Stimulated activated CD4-positive, alpha-beta T cell treated with anti-CD3 and anti-CD28 coated beads, Interleukin-12 subunit alpha, Interleukin-12 subunit beta, amount 100 ng/mL, for 48 hours (primary cell): ENCODE data around the gene GPR68.
"Not testable (repeated sequence)": the region's sequence is repeated elsewhere in the genome, so short reads cannot be mapped to it uniquely, and the experiment has no call there.

Experiments
- DNase-seq, 3 donors: peaks; one replicate each; pipeline ENCODE4 v3.0.0-alpha.2; 2020; ENCODE audit warnings: low read depth in 2 of 3, low spot score in 1 of 3

GPR68 gene

DNA sequence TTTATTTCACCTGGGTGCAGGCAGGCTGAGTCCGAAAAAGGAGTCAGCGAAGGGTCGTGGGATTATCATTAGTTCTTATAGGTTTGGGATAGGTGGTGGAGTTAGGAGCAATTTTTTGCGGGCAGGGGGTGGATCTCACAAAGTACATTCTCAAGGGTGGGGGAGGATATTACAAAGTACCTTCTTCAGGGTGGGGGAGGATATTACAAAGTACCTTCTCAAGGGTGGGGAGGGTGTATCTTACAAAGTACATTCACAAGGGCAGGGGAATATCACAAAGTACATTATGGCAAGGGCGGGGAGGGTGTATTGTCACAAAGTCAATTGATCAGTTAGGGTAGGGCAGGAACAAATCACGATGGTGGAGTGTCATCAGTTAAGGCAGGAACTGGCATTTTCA lies 43.7 kb downstream of the GPR68 start:
- not testable (repeated sequence) for DNase-seq

DNA sequence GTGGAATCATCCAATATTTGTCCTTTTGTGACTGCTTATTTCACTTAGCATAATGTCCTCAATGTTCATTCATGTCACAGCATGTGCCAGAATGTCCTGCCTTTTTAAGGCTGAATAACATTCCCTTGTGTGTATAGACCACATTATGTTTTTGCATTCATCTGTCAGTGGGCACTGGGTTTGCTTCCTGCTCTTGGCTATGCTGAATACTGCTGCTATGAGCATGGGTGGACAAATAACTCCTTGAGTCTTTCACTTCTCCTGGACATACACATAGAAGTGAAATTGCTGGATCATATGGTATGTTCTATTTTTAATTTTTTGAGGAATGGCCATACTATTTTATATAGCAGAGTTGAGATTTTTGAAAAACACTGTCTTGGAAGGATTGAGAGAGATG lies 46.9 kb downstream of the GPR68 start:
- no peak for DNase-seq

DNA sequence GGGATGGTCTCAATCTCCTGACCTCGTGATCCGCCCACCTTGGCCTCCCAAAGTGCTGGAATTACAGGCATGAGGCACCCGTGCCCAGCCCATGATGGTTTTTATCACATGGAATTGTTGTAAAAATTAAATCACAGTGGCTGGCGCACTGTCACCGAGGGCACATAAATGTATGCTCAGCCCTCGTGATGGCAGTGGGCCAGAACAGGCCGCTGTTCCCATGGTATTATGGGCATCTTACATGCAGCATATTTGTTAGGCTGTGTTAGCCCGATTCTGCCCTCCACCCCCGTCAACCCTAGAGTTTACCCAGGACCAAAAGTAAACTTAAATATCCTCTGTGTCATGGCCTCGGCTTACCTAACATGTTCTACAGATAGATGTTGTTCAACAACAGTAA lies 48.6 kb downstream of the GPR68 start:
- DNase-seq, result no peak

DNA sequence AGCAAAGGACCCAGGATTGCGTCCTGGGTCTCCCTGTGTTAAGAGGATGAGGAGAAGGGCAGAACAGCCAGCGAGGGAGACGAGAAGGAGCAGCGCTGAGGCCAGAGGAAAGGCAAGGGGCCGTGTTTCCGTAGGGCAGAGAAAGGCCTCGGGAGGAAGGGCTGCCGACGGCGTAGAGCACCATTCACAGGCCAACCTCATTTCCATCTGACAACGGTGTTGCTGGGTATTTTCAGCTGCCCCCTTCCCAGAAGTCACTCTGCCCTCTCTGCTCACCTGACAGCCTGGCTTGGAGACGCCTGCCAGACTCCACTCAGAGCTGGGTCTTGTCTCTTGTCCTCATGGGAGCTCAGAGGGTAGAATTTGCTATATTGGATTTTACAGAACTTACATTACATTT lies 51.4 kb downstream of the GPR68 start:
- no peak for DNase-seq

DNA sequence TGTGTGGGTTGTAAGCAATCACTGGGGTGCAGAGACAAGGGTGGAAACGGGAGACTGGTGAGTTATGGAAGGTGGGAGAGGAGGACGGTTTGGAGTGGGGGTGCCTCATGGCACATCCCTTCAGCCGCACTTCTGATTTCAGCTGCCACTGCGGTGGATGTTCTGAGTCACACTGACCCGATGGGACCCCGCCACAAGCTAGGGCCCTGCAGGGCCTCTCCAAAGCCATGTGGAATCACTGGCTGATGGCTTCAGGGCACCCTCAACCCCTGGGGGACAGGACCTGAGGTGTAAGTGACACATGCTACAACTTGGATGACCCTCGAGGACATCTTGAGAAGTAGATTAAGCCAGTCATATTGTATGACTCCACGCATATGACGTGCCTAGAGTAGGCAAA lies 53.7 kb downstream of the GPR68 start:
- DNase-seq, result no peak

DNA sequence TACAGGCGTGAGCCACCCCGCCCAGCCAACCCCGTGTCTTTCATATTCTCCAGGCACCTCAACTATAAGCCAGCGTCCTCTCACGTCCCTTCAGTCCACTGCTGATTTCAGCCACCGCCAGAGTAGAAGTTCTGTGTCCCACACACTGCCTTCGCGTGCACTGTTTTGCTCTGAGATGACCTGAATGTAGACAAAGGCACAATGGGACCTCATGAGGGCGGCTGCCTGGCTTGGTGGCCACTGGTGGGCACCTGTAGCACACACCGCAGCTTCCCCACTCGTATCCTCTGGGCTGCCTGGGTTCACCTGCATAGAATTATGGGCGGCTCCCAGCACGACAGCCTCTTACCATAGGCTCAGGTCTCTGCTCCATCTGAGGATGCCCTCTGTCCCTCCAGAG lies 57.2 kb downstream of the GPR68 start:
- no peak for DNase-seq

DNA sequence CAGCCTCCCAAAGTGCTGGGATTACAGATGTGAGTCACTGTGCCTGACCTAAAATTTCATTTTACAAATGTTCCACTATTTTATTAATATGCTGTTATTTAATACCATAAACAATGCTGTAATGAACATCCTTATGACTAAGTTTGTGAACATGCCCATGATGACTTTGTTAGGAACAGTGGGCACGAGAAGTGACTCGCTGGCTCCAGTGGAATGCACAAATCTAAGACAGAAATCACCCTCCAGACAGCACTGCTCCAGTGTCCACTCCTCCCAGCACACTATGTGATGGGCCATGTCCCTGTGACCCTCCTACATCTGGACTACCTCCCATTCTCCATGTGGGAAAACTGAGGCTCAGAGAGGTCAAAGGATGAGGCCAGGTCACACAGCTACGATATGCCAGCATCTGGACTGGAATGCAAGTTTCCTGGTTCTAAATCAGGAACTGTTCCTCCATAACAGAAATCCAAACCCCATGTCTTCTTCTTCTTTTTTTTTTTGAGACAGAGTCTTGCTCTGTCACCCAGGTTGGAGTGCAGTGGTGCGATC lies 57.9 kb downstream of the GPR68 start:
- no peak for DNase-seq

DNA sequence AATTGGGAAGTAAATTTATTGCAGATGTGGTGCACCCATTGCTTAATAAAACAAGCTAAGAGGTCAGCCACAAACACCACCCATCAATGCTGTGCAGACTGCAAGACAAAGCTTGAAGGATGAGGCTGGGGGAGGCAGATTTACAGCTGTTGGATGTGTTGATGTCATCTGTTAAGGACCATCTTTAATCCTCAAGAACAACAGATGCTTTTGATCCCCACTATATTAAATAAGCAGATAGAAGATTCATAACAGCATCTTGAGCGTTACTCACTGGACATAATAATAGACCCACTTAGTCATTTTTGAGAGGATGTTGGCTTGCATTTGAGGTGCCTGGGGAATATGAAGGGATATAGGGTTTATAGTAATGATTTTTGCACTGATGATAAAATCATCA lies 58.8 kb downstream of the GPR68 start:
- no peak for DNase-seq

DNA sequence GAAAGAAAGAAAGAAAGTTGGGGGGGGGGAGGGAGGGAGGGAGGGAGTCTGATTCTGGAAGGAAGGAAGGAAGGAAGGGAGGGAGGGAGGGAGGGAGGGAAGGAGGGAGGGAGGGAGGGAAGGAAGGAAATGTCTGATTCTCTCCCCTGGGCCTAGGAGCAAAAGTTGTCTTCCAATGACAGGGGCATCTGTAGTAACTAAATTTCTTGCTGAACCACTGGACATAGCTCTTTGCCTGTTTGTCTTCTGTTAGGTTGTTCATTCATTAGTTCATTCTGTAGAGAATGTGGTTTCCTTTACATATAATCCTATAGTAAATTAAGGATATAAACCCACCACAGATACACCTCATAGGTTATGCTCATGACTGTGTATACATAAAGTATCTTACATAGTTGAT lies 59.9 kb downstream of the GPR68 start:
- DNase-seq, result no peak

DNA sequence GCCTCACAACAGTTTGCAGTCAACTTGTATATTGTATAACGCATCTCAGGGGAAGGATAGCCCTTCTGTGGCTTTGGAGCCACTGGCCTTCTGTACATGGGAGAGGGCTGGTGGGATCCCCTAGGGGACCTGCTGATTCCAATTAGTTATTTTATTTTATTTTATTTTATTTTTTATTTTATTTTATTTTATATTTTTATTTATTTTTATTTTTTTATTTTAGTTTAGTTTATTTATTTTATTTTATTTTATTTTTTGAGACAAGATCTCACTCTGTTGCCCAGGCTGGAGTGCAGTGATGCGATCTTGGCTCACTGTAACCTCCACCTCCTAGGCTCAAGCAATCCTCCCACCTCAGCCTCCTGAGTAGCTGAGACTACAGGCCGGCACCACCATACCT lies 61.8 kb downstream of the GPR68 start:
- not testable (repeated sequence) for DNase-seq
